ENCODE data around the gene ATL3. TPM values are rescaled to one million over a fixed set of nuclear protein-coding genes. Genes with fewer than 3 reads are reported as not detected.

Gene ATL3
- total RNA-seq, 1 donor from 2014 or later = 9.4 TPM

GRCh38 chr11:63616953-63617352, 54.2 kb downstream of the ATL3 start:
- H3K4me1 Mint-ChIP-seq (ENCODE audit: low read depth) = peaks cover 20% of the 10 kb centered on the region
- TF ChIP-seq CTCF (IDR thresholded peaks at IDR 0.05; ENCODE audit: unreplicated experiment) = no peak

GRCh38 chr11:63614136-63614671, 57.0 kb downstream of the ATL3 start, which contains the start of gene PLAAT3:
Gene PLAAT3 (minus strand): TSS chr11:63614433. CDS start chr11:63614014, 419 bp downstream.
- Mint-ChIP-seq H3K36me3 (ENCODE audit: insufficient read depth) (no peaks in the 10 kb centered on the region), H3K27me3 (no peaks in the 10 kb centered on the region), H3K4me1 (ENCODE audit: low read depth) (peaks cover 23% of the 10 kb centered on the region), H3K27ac (peak within 1 kb of the TSS; percentile 81), H3K9me3 (ENCODE audit: low read depth) (no peaks in the 10 kb centered on the region), H3K4me3 (ENCODE audit: low read depth) (peak within 1 kb of the TSS; percentile 82)
- DNase-seq (ENCODE audit: low spot score, unreplicated experiment) = peak; percentile 39
- no peak for TF ChIP-seq CTCF (IDR thresholded peaks at IDR 0.05; ENCODE audit: unreplicated experiment)

More at GRCh38 chr11:63616953-63617352, 54.2 kb downstream of the ATL3 start:
- Mint-ChIP-seq H3K27me3 (no peaks in the 10 kb centered on the region), H3K4me3 (ENCODE audit: low read depth) (no peak overlapping the region), H3K27ac (no peak overlapping the region), H3K9me3 (ENCODE audit: low read depth) (no peaks in the 10 kb centered on the region), H3K36me3 (ENCODE audit: insufficient read depth) (no peaks in the 10 kb centered on the region)
- DNase-seq (ENCODE audit: low spot score, unreplicated experiment) = no peak

GRCh38 chr11:63613517-63614135, 57.5 kb downstream of the ATL3 start:
- no peak for DNase-seq (ENCODE audit: low spot score, unreplicated experiment)
- TF ChIP-seq CTCF (IDR thresholded peaks at IDR 0.05; ENCODE audit: unreplicated experiment) = no peak
- Mint-ChIP-seq H3K4me3 (ENCODE audit: low read depth) (peak overlapping the region; percentile 82), H3K27ac (peak overlapping the region; percentile 5), H3K9me3 (ENCODE audit: low read depth) (no peaks in the 10 kb centered on the region), H3K36me3 (ENCODE audit: insufficient read depth) (no peaks in the 10 kb centered on the region), H3K4me1 (ENCODE audit: low read depth) (peaks cover 23% of the 10 kb centered on the region), H3K27me3 (no peaks in the 10 kb centered on the region)

- H3K27me3 Mint-ChIP-seq = no peaks in the 10 kb centered on the region
- H3K9me3 Mint-ChIP-seq (ENCODE audit: low read depth) = no peaks in the 10 kb centered on the region
Observed at GRCh38 chr11:63612181-63612580, 59.0 kb downstream of the ATL3 start.

GRCh38 chr11:63611395-63611747, 59.8 kb downstream of the ATL3 start:
- Mint-ChIP-seq H3K9me3 (ENCODE audit: low read depth) (no peaks in the 10 kb centered on the region), H3K27ac (no peak overlapping the region), H3K36me3 (ENCODE audit: insufficient read depth) (peaks cover 3% of the 10 kb centered on the region), H3K4me3 (ENCODE audit: low read depth) (no peak overlapping the region), H3K27me3 (no peaks in the 10 kb centered on the region), H3K4me1 (ENCODE audit: low read depth) (peaks cover 19% of the 10 kb centered on the region)
- no peak for DNase-seq (ENCODE audit: low spot score, unreplicated experiment)
- no peak for TF ChIP-seq CTCF (IDR thresholded peaks at IDR 0.05; ENCODE audit: unreplicated experiment)

More at GRCh38 chr11:63612181-63612580, 59.0 kb downstream of the ATL3 start:
- Mint-ChIP-seq H3K36me3 (ENCODE audit: insufficient read depth) (no peaks in the 10 kb centered on the region), H3K27ac (no peak overlapping the region), H3K4me1 (ENCODE audit: low read depth) (peaks cover 19% of the 10 kb centered on the region), H3K4me3 (ENCODE audit: low read depth) (peak overlapping the region; percentile 82)
- DNase-seq (ENCODE audit: low spot score, unreplicated experiment) = no peak
- TF ChIP-seq CTCF (IDR thresholded peaks at IDR 0.05; ENCODE audit: unreplicated experiment) = no peak

Data from progenitor cell of endocrine pancreas (in vitro differentiated cells).